T-cell (primary cell): Measurements from ENCODE around the gene C18orf54. TPM values are rescaled to one million over a fixed set of nuclear protein-coding genes. Genes with fewer than 3 reads are reported as not detected.
"Not testable (repeated sequence)": the region's sequence is repeated elsewhere in the genome, so short reads cannot be mapped to it uniquely, and the experiment has no call there.

Experiments
- ATAC-seq, 4 experiments: fragments of 200-7000 bp in 3 of 4; fragments of 150-1000 bp in 1 of 4; cut with Tn5 transposase; replicated peaks in 1 of 4; 1 replicate in 3 of 4; 2 replicates in 1 of 4; pipeline ENCODE4 v1.10.0; 2021; ENCODE audit warnings: moderate library complexity in 3 of 4, mild to moderate bottlenecking in 2 of 4, moderate number of reproducible peaks in 1 of 4
- CTCF ChIA-PET, 2 donors: fragments of 300-600 bp; sonication (Branson Sonifier 250); formaldehyde crosslinking; loops; one replicate each; lab custom pipeline; 2022; ENCODE audit warnings: antibody characterized with exemption in 2 of 2; lab: Charles Lee
- POLR2A ChIA-PET, 2 donors: fragments of 300-600 bp; sonication (Branson Sonifier 250); formaldehyde crosslinking; loops; one replicate each; lab custom pipeline; 2022; ENCODE audit warnings: antibody characterized with exemption in 2 of 2; lab: Charles Lee
- DNase-seq, 35 experiments: peaks; one replicate each; pipeline versions ENCODE4 v3.0.0 to v3.0.0-alpha.2; 2013 to 2023
- H3K27ac ChIP-seq: one replicate; pipeline ENCODE4 v1.5.1; 2013; ENCODE audit warnings: low read length
- H3K27me3 ChIP-seq, 2 experiments: replicated peaks in 1 of 2; 1 replicate in 1 of 2; 2 replicates in 1 of 2; pipeline versions ENCODE4 v1.6.1 to v1.7.0; 2013; ENCODE audit warnings: low read length in 1 of 2, mixed read lengths in 1 of 2; ENCODE audit not compliant: control insufficient read depth in 2 of 2, insufficient read depth in 2 of 2; ENCODE audit errors: extremely low read depth in 1 of 2
- H3K36me3 ChIP-seq, 2 donors: 1 replicate in 1 of 2; 2 replicates in 1 of 2; pipeline versions ENCODE4 v1.6.1 to v1.7.0; 2013; ENCODE audit warnings: low read length in 1 of 2; ENCODE audit not compliant: control insufficient read depth in 2 of 2, insufficient read depth in 1 of 2; ENCODE audit errors: extremely low read depth in 1 of 2
- H3K4me1 ChIP-seq, 2 experiments: 1 replicate in 1 of 2; 2 replicates in 1 of 2; pipeline versions ENCODE4 v1.6.1 to v1.7.0; 2013; ENCODE audit warnings: low read length in 2 of 2, mixed read lengths in 1 of 2; ENCODE audit not compliant: insufficient read depth in 2 of 2, control insufficient read depth in 1 of 2; ENCODE audit errors: extremely low read depth in 1 of 2
- H3K4me3 ChIP-seq, 2 donors: 1 replicate in 1 of 2; 2 replicates in 1 of 2; pipeline versions ENCODE4 v1.5.1 to v1.7.0; 2013; ENCODE audit warnings: mild to moderate bottlenecking in 2 of 2, low read length in 1 of 2, moderate library complexity in 1 of 2; ENCODE audit not compliant: control insufficient read depth in 1 of 2; ENCODE audit errors: extremely low read depth in 1 of 2
- H3K9me3 ChIP-seq: 2 replicates; pipeline ENCODE4 v1.7.0; 2013
- H3K27ac Mint-ChIP-seq, 2 donors: one replicate each; pipeline ENCODE4 v1.8.0; 2020 to 2021; ENCODE audit warnings: mild to moderate bottlenecking in 2 of 2, mixed read lengths in 2 of 2
- H3K27me3 Mint-ChIP-seq, 2 donors: one replicate each; pipeline ENCODE4 v1.8.0; 2021 to 2022; ENCODE audit warnings: mixed read lengths in 2 of 2
- H3K36me3 Mint-ChIP-seq: one replicate; pipeline ENCODE4 v1.8.0; 2021; ENCODE audit warnings: mixed read lengths
- H3K4me1 Mint-ChIP-seq, 3 donors: one replicate each; pipeline ENCODE4 v1.8.0; 2020 to 2022; ENCODE audit warnings: mixed read lengths in 3 of 3, mild to moderate bottlenecking in 1 of 3
- H3K4me3 Mint-ChIP-seq, 3 donors: one replicate each; pipeline ENCODE4 v1.8.0; 2020 to 2022; ENCODE audit warnings: mild to moderate bottlenecking in 3 of 3, mixed read lengths in 3 of 3, moderate library complexity in 3 of 3
- H3K9me3 Mint-ChIP-seq, 3 donors: one replicate each; pipeline ENCODE4 v1.8.0; 2020 to 2022; ENCODE audit warnings: mixed read lengths in 3 of 3
- WGBS: methylation state at CpG from one replicate; pipeline ENCODE4 v1.1.5; 2013; ENCODE audit warnings: missing lambda C conversion rate; ENCODE audit not compliant: insufficient coverage; 5-methylcytosine and 5-hydroxymethylcytosine counted together
- total RNA-seq, 35 experiments: library from RNA in 6 of 35; stranded (reverse) in 6 of 35; fragments of 120-200 nt in 1 of 35; gene quantifications; one replicate each; pipeline versions ENCODE4 v1.2.1 to v1.2.4 and lab custom pipeline; 2013 to 2026

The C18orf54 gene
- total RNA-seq, 5 donors from 2014 or later (not counting 1 experiment from before 2014, with no cell fraction given): 1.3 to 3.4 (median 2.7) TPM

GRCh38 chr18:54382733-54383252, 25.1 kb downstream of the C18orf54 start:
- Mint-ChIP-seq H3K4me3 (no peak overlapping the region), H3K36me3 (no peaks in the 10 kb centered on the region), H3K9me3 (no peaks in the 10 kb centered on the region), H3K27me3 (peaks cover 0 to 3% of the 10 kb centered on the region in 2 donors), H3K27ac (no peak overlapping the region), H3K4me1 (no peaks in the 10 kb centered on the region)
- Histone ChIP-seq H3K27me3 (peaks cover 0 to 7% of the 10 kb centered on the region in 2 experiments), H3K4me1 (no peaks in the 10 kb centered on the region), H3K36me3 (no peaks in the 10 kb centered on the region), H3K9me3 (no peaks in the 10 kb centered on the region), H3K27ac (no peak overlapping the region), H3K4me3 (no peak overlapping the region)
- ChIA-PET POLR2A (no interaction called here), CTCF (no interaction called here)
- ATAC-seq (no peak), DNase-seq (no peak)
- no CpG with 5 or more reads among the region's 8 CpGs for WGBS

GRCh38 chr18:54386043-54386442, 28.3 kb downstream of the C18orf54 start:
- Histone ChIP-seq H3K4me1 (no peaks in the 10 kb centered on the region), H3K4me3 (no peak overlapping the region), H3K27ac (no peak overlapping the region), H3K9me3 (no peaks in the 10 kb centered on the region), H3K36me3 (no peaks in the 10 kb centered on the region), H3K27me3 (peaks cover 0 to 7% of the 10 kb centered on the region in 2 experiments)
- WGBS: 94% methylated on average over 2 of the region's 4 CpGs
- Mint-ChIP-seq H3K27ac (no peak overlapping the region), H3K36me3 (no peaks in the 10 kb centered on the region), H3K4me1 (peaks cover 0 to 10% (median 6%) of the 10 kb centered on the region in 3 donors), H3K9me3 (no peaks in the 10 kb centered on the region), H3K27me3 (peaks cover 0 to 12% of the 10 kb centered on the region in 2 donors), H3K4me3 (no peak overlapping the region)
- CTCF ChIA-PET: no interaction called here
- POLR2A ChIA-PET: no interaction called here
- DNase-seq (no peak), ATAC-seq (no peak)

- H3K27ac Mint-ChIP-seq, H3K4me3 Mint-ChIP-seq, H3K36me3 ChIP-seq, ATAC-seq, CTCF ChIA-PET, H3K27ac ChIP-seq, H3K27me3 ChIP-seq, H3K36me3 Mint-ChIP-seq, POLR2A ChIA-PET, H3K9me3 ChIP-seq, H3K4me1 ChIP-seq, H3K9me3 Mint-ChIP-seq, H3K4me3 ChIP-seq, DNase-seq: not testable (repeated sequence)
- Mint-ChIP-seq H3K4me1 (peaks cover 0 to 12% (median 6%) of the 10 kb centered on the region in 3 donors), H3K27me3 (peaks cover 0 to 14% of the 10 kb centered on the region in 2 donors)
- 91% methylated on average over 16 of the region's 23 CpGs for WGBS
Observed at GRCh38 chr18:54386800-54387495, 29.2 kb downstream of the C18orf54 start.

- Mint-ChIP-seq H3K27ac (no peak overlapping the region), H3K27me3 (peaks cover 2 to 14% of the 10 kb centered on the region in 2 donors), H3K9me3 (no peaks in the 10 kb centered on the region), H3K36me3 (no peaks in the 10 kb centered on the region), H3K4me1 (peaks cover 0 to 12% (median 6%) of the 10 kb centered on the region in 3 donors), H3K4me3 (no peak overlapping the region)
- DNase-seq (no peak), ATAC-seq (no peak)
- Histone ChIP-seq H3K27ac (no peak overlapping the region), H3K36me3 (no peaks in the 10 kb centered on the region), H3K4me1 (no peaks in the 10 kb centered on the region), H3K4me3 (no peak overlapping the region), H3K9me3 (no peaks in the 10 kb centered on the region), H3K27me3 (peaks cover 0 to 7% of the 10 kb centered on the region in 2 experiments)
- ChIA-PET CTCF (no interaction called here), POLR2A (no interaction called here)
- WGBS: 60% methylated on average over 1 of the region's 3 CpGs
Observed at GRCh38 chr18:54387631-54388030, 29.9 kb downstream of the C18orf54 start.

GRCh38 chr18:54388203-54389142, 30.8 kb downstream of the C18orf54 start:
- peaks cover 0 to 12% (median 6%) of the 10 kb centered on the region in 3 donors for H3K4me1 Mint-ChIP-seq
- WGBS: 79% methylated on average over 1 of the region's 6 CpGs
- ChIA-PET CTCF (no interaction called here), POLR2A (no interaction called here)
- no peaks in the 10 kb centered on the region for H3K36me3 ChIP-seq
- no peak overlapping the region for H3K4me3 Mint-ChIP-seq
- no peaks in the 10 kb centered on the region for H3K9me3 ChIP-seq
- H3K4me3 ChIP-seq: no peak overlapping the region
- ATAC-seq (peak in 2 of 4 experiments; percentile 13 to 58), DNase-seq (peak in 2 of 35 experiments; percentile 1 to 5)
- H3K27me3 ChIP-seq: peaks cover 0 to 7% of the 10 kb centered on the region in 2 experiments
- H3K4me1 ChIP-seq: no peaks in the 10 kb centered on the region
- no peak overlapping the region for H3K27ac Mint-ChIP-seq
- no peaks in the 10 kb centered on the region for H3K36me3 Mint-ChIP-seq
- no peaks in the 10 kb centered on the region for H3K9me3 Mint-ChIP-seq
- no peak overlapping the region for H3K27ac ChIP-seq
- peaks cover 2 to 14% of the 10 kb centered on the region in 2 donors for H3K27me3 Mint-ChIP-seq

GRCh38 chr18:54389143-54389505, 31.4 kb downstream of the C18orf54 start:
- no CpG with 5 or more reads among the region's 2 CpGs for WGBS
- Mint-ChIP-seq H3K27ac (no peak overlapping the region), H3K27me3 (peaks cover 2 to 14% of the 10 kb centered on the region in 2 donors), H3K4me1 (peaks cover 0 to 12% (median 6%) of the 10 kb centered on the region in 3 donors), H3K36me3 (no peaks in the 10 kb centered on the region), H3K9me3 (no peaks in the 10 kb centered on the region), H3K4me3 (no peak overlapping the region)
- no peak overlapping the region for H3K4me3 ChIP-seq
- no peaks in the 10 kb centered on the region for H3K4me1 ChIP-seq
- peaks cover 0 to 7% of the 10 kb centered on the region in 2 experiments for H3K27me3 ChIP-seq
- DNase-seq (no peak), ATAC-seq (no peak)
- no peak overlapping the region for H3K27ac ChIP-seq
- no peaks in the 10 kb centered on the region for H3K9me3 ChIP-seq
- H3K36me3 ChIP-seq: no peaks in the 10 kb centered on the region
- ChIA-PET CTCF (no interaction called here), POLR2A (no interaction called here)
